WTC11 (cell line): ENCODE data around the gene VCP. TPM values are rescaled to one million over a fixed set of nuclear protein-coding genes. Genes with fewer than 3 reads are reported as not detected.
A peak's percentile ranks its signal among the peaks of the same experiment; 100 is the strongest.

ENCODE experiments used
- CREB1 ChIP-seq: sonication (generic); formaldehyde crosslinking; IDR thresholded peaks from 2 replicates; pipeline ENCODE4 v1.8.0; 2023; ENCODE audit warnings: mild to moderate bottlenecking, missing genetic modification reagents
- FOXP1 ChIP-seq: sonication (generic); formaldehyde crosslinking; IDR thresholded peaks from 2 replicates; pipeline ENCODE4 v1.8.0; 2022; ENCODE audit warnings: missing genetic modification reagents, mild to moderate bottlenecking, moderate library complexity, borderline replicate concordance
- GRHL2 ChIP-seq: fragments of 250-450 bp; sonication (Bioruptor Pico); IDR thresholded peaks from 2 replicates; pipeline ENCODE4 v1.8.0; 2022; ENCODE audit warnings: mild to moderate bottlenecking, moderate library complexity; ENCODE audit not compliant: insufficient replicate concordance, severe bottlenecking
- IRF2 ChIP-seq: sonication (generic); formaldehyde crosslinking; IDR thresholded peaks from 2 replicates; pipeline ENCODE4 v1.8.0; 2022; ENCODE audit warnings: low read depth, missing genetic modification reagents, borderline replicate concordance
- JUN ChIP-seq: sonication (generic); formaldehyde crosslinking; IDR thresholded peaks from 2 replicates; pipeline ENCODE4 v1.8.0; 2023; ENCODE audit warnings: mild to moderate bottlenecking, missing genetic modification reagents
- MYBL2 ChIP-seq: sonication (generic); formaldehyde crosslinking; IDR thresholded peaks from 2 replicates; pipeline ENCODE4 v1.8.1; 2023; ENCODE audit warnings: mild to moderate bottlenecking, moderate library complexity, missing genetic modification reagents
- RORB ChIP-seq: fragments of 250-450 bp; sonication (Bioruptor Pico); IDR thresholded peaks from 2 replicates; pipeline ENCODE4 v1.9.0; 2021; ENCODE audit warnings: mild to moderate bottlenecking
- TCF7 ChIP-seq: sonication (generic); formaldehyde crosslinking; IDR thresholded peaks from 2 replicates; pipeline ENCODE4 v1.8.0; 2022; ENCODE audit warnings: mild to moderate bottlenecking, low read depth, missing genetic modification reagents, moderate library complexity
- TEAD4 ChIP-seq: sonication (generic); formaldehyde crosslinking; IDR thresholded peaks from 2 replicates; pipeline ENCODE4 v1.8.0; 2022; ENCODE audit warnings: mild to moderate bottlenecking, missing genetic modification reagents
- TP53 ChIP-seq: sonication (generic); formaldehyde crosslinking; IDR thresholded peaks from 2 replicates; pipeline ENCODE4 v1.8.1; 2023; ENCODE audit warnings: mild to moderate bottlenecking, missing genetic modification reagents
- ZNF219 ChIP-seq: sonication (generic); formaldehyde crosslinking; IDR thresholded peaks from 2 replicates; pipeline ENCODE4 v1.8.0; 2023; ENCODE audit warnings: missing genetic modification reagents, mild to moderate bottlenecking, borderline replicate concordance
- ZNF232 ChIP-seq: sonication (generic); formaldehyde crosslinking; IDR thresholded peaks from 2 replicates; pipeline ENCODE4 v1.8.0; 2022; ENCODE audit warnings: mild to moderate bottlenecking, missing genetic modification reagents
- ZNF263 ChIP-seq: sonication (generic); formaldehyde crosslinking; IDR thresholded peaks from 2 replicates; pipeline ENCODE4 v1.8.1; 2022; ENCODE audit warnings: low read depth, mild to moderate bottlenecking, moderate library complexity, missing genetic modification reagents
- ZNF317 ChIP-seq: sonication (generic); formaldehyde crosslinking; IDR thresholded peaks from 2 replicates; pipeline ENCODE4 v1.8.1; 2023; ENCODE audit warnings: low read depth, mild to moderate bottlenecking, moderate library complexity, missing genetic modification reagents, borderline replicate concordance
- ZNF416 ChIP-seq: fragments of 250-450 bp; sonication (Bioruptor Pico); IDR thresholded peaks from 2 replicates; pipeline ENCODE4 v1.9.0; 2021; ENCODE audit warnings: mild to moderate bottlenecking, inconsistent platforms
- ZNF671 ChIP-seq: fragments of 250-450 bp; sonication (Bioruptor Pico); IDR thresholded peaks from 2 replicates; pipeline ENCODE4 v1.8.0; 2021; ENCODE audit warnings: mild to moderate bottlenecking
- total RNA-seq: library from RNA; stranded (reverse); gene quantifications from 3 replicates; pipeline ENCODE4 v1.2.3, GENCODE V29; 2021
- TF ChIP-seq, protein P1 (sequence below): sonication (generic); formaldehyde crosslinking; conservative IDR thresholded peaks from 2 replicates; pipeline ENCODE4 v1.8.1; 2022; ENCODE audit warnings: mild to moderate bottlenecking, missing genetic modification reagents
- TF ChIP-seq, protein P2 (sequence below): fragments of 250-450 bp; sonication (Bioruptor Pico); IDR thresholded peaks from 2 replicates; pipeline ENCODE4 v1.9.0; 2021; ENCODE audit warnings: moderate library complexity, mild to moderate bottlenecking, inconsistent platforms, borderline replicate concordance
- TF ChIP-seq, protein P3 (sequence below): fragments of 200-600 bp; IDR thresholded peaks from 2 replicates; pipeline ENCODE4 v1.8.0; 2022; ENCODE audit warnings: antibody characterized with exemption
- TF ChIP-seq, protein P4 (sequence below): sonication (generic); formaldehyde crosslinking; IDR thresholded peaks from 2 replicates; pipeline ENCODE4 v1.8.1; 2023; ENCODE audit warnings: mild to moderate bottlenecking, missing genetic modification reagents, moderate library complexity
- TF ChIP-seq, protein P5 (sequence below): sonication (generic); formaldehyde crosslinking; IDR thresholded peaks from 2 replicates; pipeline ENCODE4 v1.8.0; 2022; ENCODE audit warnings: mild to moderate bottlenecking, missing genetic modification reagents
- TF ChIP-seq, protein P6 (sequence below): fragments of 250-450 bp; sonication (Bioruptor Pico); conservative IDR thresholded peaks from 2 replicates; pipeline ENCODE4 v1.9.0; 2021; ENCODE audit warnings: mild to moderate bottlenecking
- TF ChIP-seq, protein P7 (sequence below): sonication (generic); formaldehyde crosslinking; IDR thresholded peaks from 2 replicates; pipeline ENCODE4 v1.8.0; 2023; ENCODE audit warnings: missing genetic modification reagents
- TF ChIP-seq, protein P8 (sequence below): sonication (generic); formaldehyde crosslinking; IDR thresholded peaks from 2 replicates; pipeline ENCODE4 v1.8.1; 2023; ENCODE audit warnings: mild to moderate bottlenecking, moderate library complexity, missing genetic modification reagents
- TF ChIP-seq, protein P9 (sequence below): sonication (generic); formaldehyde crosslinking; IDR thresholded peaks from 2 replicates; pipeline ENCODE4 v1.8.1; 2023; ENCODE audit warnings: mild to moderate bottlenecking, missing genetic modification reagents
- TF ChIP-seq, protein P10 (sequence below): sonication (generic); formaldehyde crosslinking; IDR thresholded peaks from 2 replicates; pipeline ENCODE4 v1.8.0; 2022; ENCODE audit warnings: mild to moderate bottlenecking, missing genetic modification reagents

The VCP gene
- total RNA-seq, 1 experiment from 2014 or later, result 386 TPM

DNA sequence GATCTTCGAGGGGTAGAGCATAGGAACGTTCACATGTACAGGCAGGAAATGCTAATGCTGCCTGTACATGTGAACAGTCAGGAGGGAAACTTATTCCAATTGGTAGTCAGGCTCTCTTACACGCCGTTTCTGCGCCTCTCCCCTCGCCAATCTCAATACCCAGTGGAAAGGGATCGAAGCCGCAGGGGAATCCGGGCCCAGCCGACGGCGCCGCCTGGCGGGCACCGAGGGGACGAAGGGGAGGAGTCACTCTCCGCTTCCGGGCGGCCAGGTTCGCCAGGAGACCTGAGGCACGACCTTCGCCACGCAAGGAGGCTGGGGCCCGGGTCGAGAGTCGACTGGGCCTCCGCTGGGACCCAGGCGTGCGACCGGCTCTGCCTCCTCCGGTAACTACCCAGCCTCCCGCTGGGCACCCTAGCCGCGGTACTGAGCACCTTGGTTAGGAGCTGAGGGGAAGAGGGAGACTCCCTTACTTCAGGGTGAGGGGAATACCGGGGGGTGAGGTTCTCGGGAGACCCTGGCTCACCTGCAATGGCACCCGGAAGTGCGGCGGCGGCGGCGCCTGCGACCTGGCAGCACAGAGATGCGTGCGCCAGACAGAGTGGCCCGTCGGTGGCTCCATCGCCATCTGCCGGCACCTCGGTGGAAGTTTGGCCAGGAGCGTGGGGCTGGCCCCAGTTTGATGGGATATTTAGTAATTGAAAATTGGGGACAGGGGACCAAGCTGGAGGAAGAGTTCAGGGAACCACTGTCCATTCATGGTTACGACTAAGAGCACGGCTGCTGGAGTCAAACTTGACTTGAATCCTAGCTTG, 23.8 kb upstream of the VCP start, which contains the start of gene PIGO (continued):
- TF ChIP-seq, protein P1, sequence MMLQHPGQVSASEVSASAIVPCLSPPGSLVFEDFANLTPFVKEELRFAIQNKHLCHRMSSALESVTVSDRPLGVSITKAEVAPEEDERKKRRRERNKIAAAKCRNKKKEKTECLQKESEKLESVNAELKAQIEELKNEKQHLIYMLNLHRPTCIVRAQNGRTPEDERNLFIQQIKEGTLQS (CRISPR knock-in tag), result no peak
- TF ChIP-seq, protein P2, sequence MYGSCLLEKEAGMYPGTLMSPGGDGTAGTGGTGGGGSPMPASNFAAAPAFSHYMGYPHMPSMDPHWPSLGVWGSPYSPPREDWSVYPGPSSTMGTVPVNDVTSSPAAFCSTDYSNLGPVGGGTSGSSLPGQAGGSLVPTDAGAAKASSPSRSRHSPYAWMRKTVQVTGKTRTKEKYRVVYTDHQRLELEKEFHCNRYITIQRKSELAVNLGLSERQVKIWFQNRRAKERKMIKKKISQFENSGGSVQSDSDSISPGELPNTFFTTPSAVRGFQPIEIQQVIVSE (CRISPR knock-in tag), result no peak
- TF ChIP-seq IRF2 (no peak), ZNF317 (CRISPR knock-in tag) (no peak; the same call in 1 of the 2 replicates), FOXP1 (CRISPR knock-in tag) (peak; percentile 82; the same call in 1 of the 2 replicates), ZNF416 (no peak), RORB (no peak), TP53 (CRISPR knock-in tag) (peak; percentile 41; the same call in 1 of the 2 replicates), JUN (no peak), TEAD4 (CRISPR knock-in tag) (peak; percentile 40; the same call in 1 of the 2 replicates), ZNF671 (CRISPR knock-in tag) (no peak), GRHL2 (CRISPR knock-in tag) (no peak), ZNF219 (no peak), CREB1 (CRISPR knock-in tag) (no peak), TCF7 (no peak), ZNF263 (CRISPR knock-in tag) (no peak), MYBL2 (CRISPR knock-in tag) (peak; percentile 58; the same call in 1 of the 2 replicates), ZNF232 (peak; percentile 88)
- TF ChIP-seq, protein P3, sequence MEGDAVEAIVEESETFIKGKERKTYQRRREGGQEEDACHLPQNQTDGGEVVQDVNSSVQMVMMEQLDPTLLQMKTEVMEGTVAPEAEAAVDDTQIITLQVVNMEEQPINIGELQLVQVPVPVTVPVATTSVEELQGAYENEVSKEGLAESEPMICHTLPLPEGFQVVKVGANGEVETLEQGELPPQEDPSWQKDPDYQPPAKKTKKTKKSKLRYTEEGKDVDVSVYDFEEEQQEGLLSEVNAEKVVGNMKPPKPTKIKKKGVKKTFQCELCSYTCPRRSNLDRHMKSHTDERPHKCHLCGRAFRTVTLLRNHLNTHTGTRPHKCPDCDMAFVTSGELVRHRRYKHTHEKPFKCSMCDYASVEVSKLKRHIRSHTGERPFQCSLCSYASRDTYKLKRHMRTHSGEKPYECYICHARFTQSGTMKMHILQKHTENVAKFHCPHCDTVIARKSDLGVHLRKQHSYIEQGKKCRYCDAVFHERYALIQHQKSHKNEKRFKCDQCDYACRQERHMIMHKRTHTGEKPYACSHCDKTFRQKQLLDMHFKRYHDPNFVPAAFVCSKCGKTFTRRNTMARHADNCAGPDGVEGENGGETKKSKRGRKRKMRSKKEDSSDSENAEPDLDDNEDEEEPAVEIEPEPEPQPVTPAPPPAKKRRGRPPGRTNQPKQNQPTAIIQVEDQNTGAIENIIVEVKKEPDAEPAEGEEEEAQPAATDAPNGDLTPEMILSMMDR, result peak; percentile 64
- TF ChIP-seq, protein P4, sequence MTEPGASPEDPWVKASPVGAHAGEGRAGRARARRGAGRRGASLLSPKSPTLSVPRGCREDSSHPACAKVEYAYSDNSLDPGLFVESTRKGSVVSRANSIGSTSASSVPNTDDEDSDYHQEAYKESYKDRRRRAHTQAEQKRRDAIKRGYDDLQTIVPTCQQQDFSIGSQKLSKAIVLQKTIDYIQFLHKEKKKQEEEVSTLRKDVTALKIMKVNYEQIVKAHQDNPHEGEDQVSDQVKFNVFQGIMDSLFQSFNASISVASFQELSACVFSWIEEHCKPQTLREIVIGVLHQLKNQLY (CRISPR knock-in tag), result no peak
- TF ChIP-seq, protein P5, sequence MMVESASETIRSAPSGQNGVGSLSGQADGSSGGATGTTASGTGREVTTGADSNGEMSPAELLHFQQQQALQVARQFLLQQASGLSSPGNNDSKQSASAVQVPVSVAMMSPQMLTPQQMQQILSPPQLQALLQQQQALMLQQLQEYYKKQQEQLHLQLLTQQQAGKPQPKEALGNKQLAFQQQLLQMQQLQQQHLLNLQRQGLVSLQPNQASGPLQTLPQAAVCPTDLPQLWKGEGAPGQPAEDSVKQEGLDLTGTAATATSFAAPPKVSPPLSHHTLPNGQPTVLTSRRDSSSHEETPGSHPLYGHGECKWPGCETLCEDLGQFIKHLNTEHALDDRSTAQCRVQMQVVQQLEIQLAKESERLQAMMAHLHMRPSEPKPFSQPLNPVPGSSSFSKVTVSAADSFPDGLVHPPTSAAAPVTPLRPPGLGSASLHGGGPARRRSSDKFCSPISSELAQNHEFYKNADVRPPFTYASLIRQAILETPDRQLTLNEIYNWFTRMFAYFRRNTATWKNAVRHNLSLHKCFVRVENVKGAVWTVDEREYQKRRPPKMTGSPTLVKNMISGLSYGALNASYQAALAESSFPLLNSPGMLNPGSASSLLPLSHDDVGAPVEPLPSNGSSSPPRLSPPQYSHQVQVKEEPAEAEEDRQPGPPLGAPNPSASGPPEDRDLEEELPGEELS (CRISPR knock-in tag), result peak; percentile 91; the same call in 1 of the 2 replicates
- TF ChIP-seq, protein P6, sequence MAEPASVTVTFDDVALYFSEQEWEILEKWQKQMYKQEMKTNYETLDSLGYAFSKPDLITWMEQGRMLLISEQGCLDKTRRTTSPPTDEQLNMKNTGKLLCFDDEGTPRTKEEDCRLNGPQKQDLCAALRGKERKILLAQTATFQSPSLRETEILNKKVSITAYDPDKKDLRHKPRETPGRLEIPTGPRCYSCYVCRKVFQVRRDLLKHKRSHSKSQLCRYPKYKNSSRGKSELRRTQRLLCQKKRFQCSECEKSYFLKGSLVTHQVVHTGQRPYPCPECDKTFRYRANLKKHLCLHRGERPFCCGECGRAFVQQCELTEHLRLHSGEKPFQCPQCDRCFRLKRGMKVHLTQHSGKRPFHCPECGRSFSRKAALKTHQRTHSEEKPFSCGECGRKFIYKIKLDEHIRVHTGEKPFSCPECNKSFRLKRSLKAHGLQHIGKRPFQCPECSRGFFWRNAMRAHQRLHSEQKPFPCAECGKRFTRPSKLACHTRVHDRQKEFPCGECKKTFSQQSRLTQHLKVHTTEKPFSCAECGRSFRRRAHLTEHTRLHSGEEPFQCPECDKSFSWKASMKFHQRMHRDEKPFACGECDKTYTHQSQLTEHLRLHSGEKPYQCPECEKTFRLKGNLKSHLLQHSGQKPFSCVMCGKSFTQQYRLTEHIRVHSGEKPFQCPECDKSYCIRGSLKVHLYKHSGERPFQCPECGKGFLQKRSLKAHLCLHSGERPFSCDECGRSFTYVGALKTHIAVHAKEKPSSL (CRISPR knock-in tag), result no peak
- TF ChIP-seq, protein P7, sequence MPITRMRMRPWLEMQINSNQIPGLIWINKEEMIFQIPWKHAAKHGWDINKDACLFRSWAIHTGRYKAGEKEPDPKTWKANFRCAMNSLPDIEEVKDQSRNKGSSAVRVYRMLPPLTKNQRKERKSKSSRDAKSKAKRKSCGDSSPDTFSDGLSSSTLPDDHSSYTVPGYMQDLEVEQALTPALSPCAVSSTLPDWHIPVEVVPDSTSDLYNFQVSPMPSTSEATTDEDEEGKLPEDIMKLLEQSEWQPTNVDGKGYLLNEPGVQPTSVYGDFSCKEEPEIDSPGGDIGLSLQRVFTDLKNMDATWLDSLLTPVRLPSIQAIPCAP (CRISPR knock-in tag), result peak; percentile 81; the same call in 1 of the 2 replicates
- TF ChIP-seq, protein P8, sequence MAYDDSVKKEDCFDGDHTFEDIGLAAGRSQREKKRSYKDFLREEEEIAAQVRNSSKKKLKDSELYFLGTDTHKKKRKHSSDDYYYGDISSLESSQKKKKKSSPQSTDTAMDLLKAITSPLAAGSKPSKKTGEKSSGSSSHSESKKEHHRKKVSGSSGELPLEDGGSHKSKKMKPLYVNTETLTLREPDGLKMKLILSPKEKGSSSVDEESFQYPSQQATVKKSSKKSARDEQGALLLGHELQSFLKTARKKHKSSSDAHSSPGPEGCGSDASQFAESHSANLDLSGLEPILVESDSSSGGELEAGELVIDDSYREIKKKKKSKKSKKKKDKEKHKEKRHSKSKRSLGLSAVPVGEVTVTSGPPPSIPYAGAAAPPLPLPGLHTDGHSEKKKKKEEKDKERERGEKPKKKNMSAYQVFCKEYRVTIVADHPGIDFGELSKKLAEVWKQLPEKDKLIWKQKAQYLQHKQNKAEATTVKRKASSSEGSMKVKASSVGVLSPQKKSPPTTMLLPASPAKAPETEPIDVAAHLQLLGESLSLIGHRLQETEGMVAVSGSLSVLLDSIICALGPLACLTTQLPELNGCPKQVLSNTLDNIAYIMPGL (CRISPR knock-in tag), result peak; percentile 97
- TF ChIP-seq, protein P9, sequence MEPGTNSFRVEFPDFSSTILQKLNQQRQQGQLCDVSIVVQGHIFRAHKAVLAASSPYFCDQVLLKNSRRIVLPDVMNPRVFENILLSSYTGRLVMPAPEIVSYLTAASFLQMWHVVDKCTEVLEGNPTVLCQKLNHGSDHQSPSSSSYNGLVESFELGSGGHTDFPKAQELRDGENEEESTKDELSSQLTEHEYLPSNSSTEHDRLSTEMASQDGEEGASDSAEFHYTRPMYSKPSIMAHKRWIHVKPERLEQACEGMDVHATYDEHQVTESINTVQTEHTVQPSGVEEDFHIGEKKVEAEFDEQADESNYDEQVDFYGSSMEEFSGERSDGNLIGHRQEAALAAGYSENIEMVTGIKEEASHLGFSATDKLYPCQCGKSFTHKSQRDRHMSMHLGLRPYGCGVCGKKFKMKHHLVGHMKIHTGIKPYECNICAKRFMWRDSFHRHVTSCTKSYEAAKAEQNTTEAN, result peak; percentile 59; the same call in 1 of the 2 replicates
- TF ChIP-seq, protein P10, sequence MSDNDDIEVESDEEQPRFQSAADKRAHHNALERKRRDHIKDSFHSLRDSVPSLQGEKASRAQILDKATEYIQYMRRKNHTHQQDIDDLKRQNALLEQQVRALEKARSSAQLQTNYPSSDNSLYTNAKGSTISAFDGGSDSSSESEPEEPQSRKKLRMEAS (CRISPR knock-in tag), result peak; percentile 83; the same call in 1 of the 2 replicates
